Measurements from ENCODE around the gene SBK3. TPM values are rescaled to one million over a fixed set of nuclear protein-coding genes. Genes with fewer than 3 reads are reported as not detected.
"Not testable (repeated sequence)": the region's sequence is repeated elsewhere in the genome, so short reads cannot be mapped to it uniquely, and the experiment has no call there.

The SBK3 gene
- total RNA-seq, 2 donors from 2014 or later: 0.48 to 1.4 TPM

GRCh38 chr19:55578761-55579747 lies 33.7 kb upstream of the SBK3 start:
- H3K4me3 Mint-ChIP-seq: peak overlapping the region; percentile 90
- WGBS, 2 experiments (ENCODE audit: insufficient coverage in 1 of 2, insufficient read length in 1 of 2): 95 to 96% methylated on average over 49 to 90 of the region's 90 CpGs

GRCh38 chr19:55578031-55578760 lies 32.9 kb upstream of the SBK3 start:
- no peak overlapping the region for H3K9ac ChIP-seq (ENCODE audit: extremely low read depth, low read length, poor library complexity, severe bottlenecking)
- peaks cover 12% of the 10 kb centered on the region for H3K36me3 ChIP-seq (ENCODE audit: control insufficient read depth, insufficient read depth, low read length)
- no peaks in the 10 kb centered on the region for H3K27me3 Mint-ChIP-seq (ENCODE audit: insufficient read depth)
- H3K27ac Mint-ChIP-seq: no peak overlapping the region
- no peak for TF ChIP-seq CTCF (conservative IDR thresholded peaks at IDR 0.05)
- no peak overlapping the region for H3K4me3 Mint-ChIP-seq
- 96 to 98% methylated on average over 55 to 83 of the region's 83 CpGs for WGBS, 2 experiments (ENCODE audit: insufficient coverage in 1 of 2, insufficient read length in 1 of 2)
- no peak overlapping the region for H3K4me3 ChIP-seq (ENCODE audit: low read length)
- no peaks in the 10 kb centered on the region for H3K9me3 Mint-ChIP-seq
- no peak for DNase-seq
- H3K9me3 ChIP-seq (ENCODE audit: control insufficient read depth, low read length): no peaks in the 10 kb centered on the region
- no peak overlapping the region for H3K27ac ChIP-seq (ENCODE audit: low read depth, low read length)
- H3K27me3 ChIP-seq (ENCODE audit: control insufficient read depth, insufficient read depth, low read length, poor library complexity, severe bottlenecking): no peaks in the 10 kb centered on the region
- H3K4me1 ChIP-seq (ENCODE audit: control insufficient read depth, insufficient read depth, low read length): no peaks in the 10 kb centered on the region
- peaks cover 12% of the 10 kb centered on the region for H3K4me1 Mint-ChIP-seq
- peaks cover 22% of the 10 kb centered on the region for H3K36me3 Mint-ChIP-seq (ENCODE audit: low read depth)

More at GRCh38 chr19:55578761-55579747, 33.7 kb upstream of the SBK3 start:
- Mint-ChIP-seq H3K4me1 (peaks cover 12% of the 10 kb centered on the region), H3K36me3 (ENCODE audit: low read depth) (peaks cover 22% of the 10 kb centered on the region), H3K27me3 (ENCODE audit: insufficient read depth) (no peaks in the 10 kb centered on the region), H3K27ac (peak overlapping the region; percentile 32), H3K9me3 (no peaks in the 10 kb centered on the region)
- H3K36me3 ChIP-seq (ENCODE audit: control insufficient read depth, insufficient read depth, low read length): peaks cover 12% of the 10 kb centered on the region
- H3K27me3 ChIP-seq (ENCODE audit: control insufficient read depth, insufficient read depth, low read length, poor library complexity, severe bottlenecking): no peaks in the 10 kb centered on the region
- H3K9me3 ChIP-seq (ENCODE audit: control insufficient read depth, low read length): no peaks in the 10 kb centered on the region
- no peaks in the 10 kb centered on the region for H3K4me1 ChIP-seq (ENCODE audit: control insufficient read depth, insufficient read depth, low read length)
- no peak for DNase-seq
- H3K9ac ChIP-seq (ENCODE audit: extremely low read depth, low read length, poor library complexity, severe bottlenecking): peak overlapping the region; percentile 83
- TF ChIP-seq CTCF (conservative IDR thresholded peaks at IDR 0.05): no peak
- H3K4me3 ChIP-seq (ENCODE audit: low read length): peak overlapping the region; percentile 85
- no peak overlapping the region for H3K27ac ChIP-seq (ENCODE audit: low read depth, low read length)

GRCh38 chr19:55576746-55577145 lies 31.4 kb upstream of the SBK3 start:
- Histone ChIP-seq H3K4me1 (ENCODE audit: control insufficient read depth, insufficient read depth, low read length) (no peaks in the 10 kb centered on the region), H3K9ac (ENCODE audit: extremely low read depth, low read length, poor library complexity, severe bottlenecking) (no peak overlapping the region), H3K4me3 (ENCODE audit: low read length) (no peak overlapping the region), H3K27ac (ENCODE audit: low read depth, low read length) (no peak overlapping the region), H3K27me3 (ENCODE audit: control insufficient read depth, insufficient read depth, low read length, poor library complexity, severe bottlenecking) (no peaks in the 10 kb centered on the region), H3K9me3 (ENCODE audit: control insufficient read depth, low read length) (no peaks in the 10 kb centered on the region), H3K36me3 (ENCODE audit: control insufficient read depth, insufficient read depth, low read length) (peaks cover 12% of the 10 kb centered on the region)
- Mint-ChIP-seq H3K4me1 (peaks cover 8% of the 10 kb centered on the region), H3K36me3 (ENCODE audit: low read depth) (peaks cover 22% of the 10 kb centered on the region), H3K27me3 (ENCODE audit: insufficient read depth) (no peaks in the 10 kb centered on the region), H3K9me3 (no peaks in the 10 kb centered on the region), H3K27ac (no peak overlapping the region), H3K4me3 (no peak overlapping the region)
- WGBS, 2 experiments (ENCODE audit: insufficient coverage in 1 of 2, insufficient read length in 1 of 2): 80 to 99% methylated on average over 2 to 5 of the region's 5 CpGs
- DNase-seq: no peak
- TF ChIP-seq CTCF (conservative IDR thresholded peaks at IDR 0.05): no peak

GRCh38 chr19:55573929-55574328 lies 28.6 kb upstream of the SBK3 start:
- not testable (repeated sequence) for H3K4me3 Mint-ChIP-seq; H3K4me3 ChIP-seq (ENCODE audit: low read length); H3K9me3 Mint-ChIP-seq; H3K27ac ChIP-seq (ENCODE audit: low read depth, low read length); H3K4me1 Mint-ChIP-seq; DNase-seq; H3K27me3 Mint-ChIP-seq (ENCODE audit: insufficient read depth); H3K4me1 ChIP-seq (ENCODE audit: control insufficient read depth, insufficient read depth, low read length); H3K27ac Mint-ChIP-seq; H3K9ac ChIP-seq (ENCODE audit: extremely low read depth, low read length, poor library complexity, severe bottlenecking); H3K27me3 ChIP-seq (ENCODE audit: control insufficient read depth, insufficient read depth, low read length, poor library complexity, severe bottlenecking); H3K9me3 ChIP-seq (ENCODE audit: control insufficient read depth, low read length)
- 93% methylated on average over 3 of the region's 6 CpGs; no CpG with 5 or more reads in 1 of the 2 experiments for WGBS, 2 experiments (ENCODE audit: insufficient coverage in 1 of 2, insufficient read length in 1 of 2)
- peaks cover 18% of the 10 kb centered on the region for H3K36me3 Mint-ChIP-seq (ENCODE audit: low read depth)
- H3K36me3 ChIP-seq (ENCODE audit: control insufficient read depth, insufficient read depth, low read length): peaks cover 12% of the 10 kb centered on the region
